Fibroblast of peridontal ligament (primary cell): ENCODE measurements around the gene CCDC93.

Experiments used
- DNase-seq: peaks from one replicate; pipeline ENCODE4 v3.0.0-alpha.2; 2010; ENCODE audit errors: extremely low read depth

Gene CCDC93

GRCh38 chr2:117917223-117917917, 96.5 kb downstream of the CCDC93 start:
- DNase-seq = peak; percentile 24

- DNase-seq = no peak
Observed at GRCh38 chr2:117902933-117903332, 110.9 kb downstream of the CCDC93 start.

- DNase-seq = no peak
Observed at GRCh38 chr2:117888897-117889296, 125.0 kb downstream of the CCDC93 start.

GRCh38 chr2:117885308-117885707, 128.6 kb downstream of the CCDC93 start:
- no peak for DNase-seq

GRCh38 chr2:117879003-117879402, 134.9 kb downstream of the CCDC93 start:
- no peak for DNase-seq

- DNase-seq = no peak
Observed at GRCh38 chr2:117875786-117876185, 138.1 kb downstream of the CCDC93 start.
